Osteoblast (primary cell): Measurements from ENCODE around the gene OSTF1. TPM values are rescaled to one million over a fixed set of nuclear protein-coding genes. Genes with fewer than 3 reads are reported as not detected.

Experiments
- DNase-seq: peaks from one replicate; pipeline ENCODE4 v3.0.0; 2011; ENCODE audit warnings: low spot score, mixed read lengths; ENCODE audit not compliant: insufficient read length; ENCODE audit errors: missing footprints
- H2AFZ ChIP-seq: 2 replicates; pipeline ENCODE4 v1.6.0; 2011; ENCODE audit warnings: mild to moderate bottlenecking, low read length
- H3K27ac ChIP-seq: 2 replicates; pipeline ENCODE4 v1.5.1; 2011; ENCODE audit warnings: mild to moderate bottlenecking, low read depth, low read length, moderate library complexity
- H3K27me3 ChIP-seq: 2 replicates; pipeline ENCODE4 v1.6.0; 2012; ENCODE audit warnings: mild to moderate bottlenecking, control low read depth, inconsistent platforms, low read length, moderate library complexity; ENCODE audit not compliant: insufficient read depth
- H3K36me3 ChIP-seq: 2 replicates; pipeline ENCODE4 v1.5.1; 2011; ENCODE audit warnings: mild to moderate bottlenecking, low read length, control low read depth, moderate library complexity; ENCODE audit not compliant: insufficient read depth
- H3K4me1 ChIP-seq: 2 replicates; pipeline ENCODE4 v1.5.1; 2011; ENCODE audit warnings: mild to moderate bottlenecking, low read length, control low read depth, moderate library complexity; ENCODE audit not compliant: insufficient read depth
- H3K4me2 ChIP-seq: 2 replicates; pipeline ENCODE4 v1.6.0; 2011; ENCODE audit warnings: mild to moderate bottlenecking, low read length; ENCODE audit not compliant: insufficient read depth
- H3K4me3 ChIP-seq: fragments of 200-600 bp; sonication (generic); 3 replicates; pipeline ENCODE4 v1.5.1; 2012; ENCODE audit warnings: mild to moderate bottlenecking, low read length, inconsistent platforms; ENCODE audit not compliant: insufficient read depth
- H3K79me2 ChIP-seq: 2 replicates; pipeline ENCODE4 v1.6.0; 2012; ENCODE audit warnings: mild to moderate bottlenecking, low read length, control low read depth, inconsistent platforms; ENCODE audit not compliant: insufficient read depth
- H3K9me3 ChIP-seq: 2 replicates; pipeline ENCODE4 v1.5.1; 2011; ENCODE audit warnings: low read depth, low read length, control low read depth
- H4K20me1 ChIP-seq: 2 replicates; pipeline ENCODE4 v1.6.0; 2012; ENCODE audit warnings: mild to moderate bottlenecking, low read length, control low read depth; ENCODE audit not compliant: insufficient read depth
- CTCF ChIP-seq: IDR thresholded peaks from 2 replicates; pipeline ENCODE4 v1.5.1; 2011; ENCODE audit warnings: mild to moderate bottlenecking, low read depth, low read length, moderate library complexity; ENCODE audit errors: extremely low read depth
- total RNA-seq: library from RNA; depleted of rRNA; stranded (reverse); fragments of >200 nt; gene quantifications from 2 replicates; pipeline ENCODE4 v1.2.3, GENCODE V29; 2012

Gene OSTF1
- total RNA-seq, 1 donor: 30.0 TPM

GRCh38 chr9:75111019-75111622, 22.8 kb downstream of the OSTF1 start:
- Histone ChIP-seq H3K27ac (no peak overlapping the region), H2AFZ (no peak overlapping the region), H3K27me3 (no peaks in the 10 kb centered on the region), H3K9me3 (no peaks in the 10 kb centered on the region), H3K4me3 (no peak overlapping the region), H4K20me1 (peaks cover 15% of the 10 kb centered on the region), H3K4me1 (no peaks in the 10 kb centered on the region), H3K36me3 (no peaks in the 10 kb centered on the region), H3K79me2 (peaks cover 76% of the 10 kb centered on the region), H3K4me2 (no peak overlapping the region)
- no peak for TF ChIP-seq CTCF
- no peak for DNase-seq

GRCh38 chr9:75112789-75113188, 24.5 kb downstream of the OSTF1 start:
- no peak for DNase-seq
- no peak for TF ChIP-seq CTCF
- H3K4me2 ChIP-seq: no peak overlapping the region
- H4K20me1 ChIP-seq: peaks cover 15% of the 10 kb centered on the region
- H3K4me3 ChIP-seq: no peak overlapping the region
- H3K27ac ChIP-seq: no peak overlapping the region
- no peak overlapping the region for H2AFZ ChIP-seq
- H3K27me3 ChIP-seq: no peaks in the 10 kb centered on the region
- peaks cover 76% of the 10 kb centered on the region for H3K79me2 ChIP-seq
- H3K36me3 ChIP-seq: no peaks in the 10 kb centered on the region
- H3K4me1 ChIP-seq: no peaks in the 10 kb centered on the region
- H3K9me3 ChIP-seq: no peaks in the 10 kb centered on the region

- H3K27me3 ChIP-seq: no peaks in the 10 kb centered on the region
- no peak overlapping the region for H3K27ac ChIP-seq
- no peak overlapping the region for H3K4me2 ChIP-seq
- TF ChIP-seq CTCF: no peak
- H4K20me1 ChIP-seq: peaks cover 10% of the 10 kb centered on the region
- peaks cover 64% of the 10 kb centered on the region for H3K79me2 ChIP-seq
- no peak overlapping the region for H2AFZ ChIP-seq
- no peak for DNase-seq
- H3K9me3 ChIP-seq: no peaks in the 10 kb centered on the region
- H3K4me3 ChIP-seq: no peak overlapping the region
- H3K4me1 ChIP-seq: no peaks in the 10 kb centered on the region
- no peaks in the 10 kb centered on the region for H3K36me3 ChIP-seq
Observed at GRCh38 chr9:75116306-75116705, 28.0 kb downstream of the OSTF1 start.

GRCh38 chr9:75117564-75117963, 29.2 kb downstream of the OSTF1 start:
- no peak for TF ChIP-seq CTCF
- no peak overlapping the region for H3K4me2 ChIP-seq
- H3K36me3 ChIP-seq: no peaks in the 10 kb centered on the region
- DNase-seq: no peak
- no peak overlapping the region for H3K4me3 ChIP-seq
- H4K20me1 ChIP-seq: peaks cover 7% of the 10 kb centered on the region
- H3K27me3 ChIP-seq: no peaks in the 10 kb centered on the region
- H2AFZ ChIP-seq: no peak overlapping the region
- H3K27ac ChIP-seq: no peak overlapping the region
- peaks cover 62% of the 10 kb centered on the region for H3K79me2 ChIP-seq
- H3K4me1 ChIP-seq: no peaks in the 10 kb centered on the region
- no peaks in the 10 kb centered on the region for H3K9me3 ChIP-seq
